Sciatic nerve (tissue), 2 donors: ENCODE measurements around the gene BCAS3. TPM values are rescaled to one million over a fixed set of nuclear protein-coding genes. Genes with fewer than 3 reads are reported as not detected.
"Not testable (repeated sequence)": the region's sequence is repeated elsewhere in the genome, so short reads cannot be mapped to it uniquely, and the experiment has no call there.

Experiments
- ATAC-seq: fragments of 200-7000 bp; cut with Tn5 transposase; one replicate; pipeline ENCODE4 v1.9.1; 2020; ENCODE audit warnings: mild to moderate bottlenecking, moderate library complexity
- DNase-seq: peaks from one replicate; pipeline ENCODE4 v3.0.0-alpha.2; 2020; ENCODE audit warnings: low spot score
- intact Hi-C: fragments of 100-400 bp; cut with DNase I; formaldehyde crosslinking; loops from one replicate; pipeline ENCODE4 v1.14.2; 2022
- total RNA-seq: library from RNA; stranded (reverse); fragmentation: NEBNext Ultra II Directional; extraction: Animal tissue kit (Norgen Biotek cat#: 25700); gene quantifications from one replicate; pipeline ENCODE4 v1.2.1, GENCODE V29; 2021
- donor health status: DM: no; HTN: no; CAD: no.
- donor health status: DM: no; HTN: no; CAD: no.

BCAS3 gene
- total RNA-seq, 1 donor from 2014 or later, result 42.5 TPM

GRCh38 chr17:60825351-60825750 lies 147.7 kb downstream of the BCAS3 start:
- intact Hi-C loops, result no loop called here
- DNase-seq, result no peak
- ATAC-seq, result no peak

GRCh38 chr17:60827943-60828342 lies 150.3 kb downstream of the BCAS3 start:
- ATAC-seq (no peak), DNase-seq (no peak)
- intact Hi-C loops, result no loop called here

- no peak for DNase-seq
- peak; percentile 51 for ATAC-seq
- intact Hi-C loops, result no loop called here
Observed at GRCh38 chr17:60832151-60832585, 154.5 kb downstream of the BCAS3 start.

GRCh38 chr17:60832631-60833030 lies 155.0 kb downstream of the BCAS3 start:
- intact Hi-C loops, result no loop called here
- no peak for DNase-seq
- no peak for ATAC-seq

GRCh38 chr17:60840456-60840855 lies 162.8 kb downstream of the BCAS3 start:
- DNase-seq (no peak), ATAC-seq (no peak)
- intact Hi-C loops, result no loop called here

- ATAC-seq (no peak), DNase-seq (no peak)
- intact Hi-C loops, result no loop called here
Observed at GRCh38 chr17:60845012-60845411, 167.4 kb downstream of the BCAS3 start.

- DNase-seq, result no peak
- intact Hi-C loops, result no loop called here
- ATAC-seq, result no peak
Observed at GRCh38 chr17:60846175-60846574, 168.5 kb downstream of the BCAS3 start.

GRCh38 chr17:60851181-60851580 lies 173.5 kb downstream of the BCAS3 start:
- intact Hi-C loops, result no loop called here
- ATAC-seq, result no peak

GRCh38 chr17:60857556-60858080 lies 180.0 kb downstream of the BCAS3 start:
- DNase-seq, result no peak
- no peak for ATAC-seq
- intact Hi-C loops, result no loop called here

More at GRCh38 chr17:60851181-60851580, 173.5 kb downstream of the BCAS3 start:
- no peak for DNase-seq

GRCh38 chr17:60862482-60862881 lies 184.8 kb downstream of the BCAS3 start:
- intact Hi-C loops, result no loop called here
- DNase-seq, result no peak
- ATAC-seq, result no peak

- DNase-seq (no peak), ATAC-seq (no peak)
- intact Hi-C loops, result no loop called here
Observed at GRCh38 chr17:60863892-60864707, 186.4 kb downstream of the BCAS3 start.

GRCh38 chr17:60864708-60865005 lies 187.0 kb downstream of the BCAS3 start:
- DNase-seq, result no peak
- intact Hi-C loops, result no loop called here
- no peak for ATAC-seq

GRCh38 chr17:60874772-60875171 lies 197.1 kb downstream of the BCAS3 start:
- ATAC-seq (no peak), DNase-seq (no peak)
- intact Hi-C loops, result no loop called here

GRCh38 chr17:60886731-60887613 lies 209.3 kb downstream of the BCAS3 start:
- intact Hi-C loops, DNase-seq, ATAC-seq: not testable (repeated sequence)

- ATAC-seq, result no peak
- intact Hi-C loops, result no loop called here
- DNase-seq, result no peak
Observed at GRCh38 chr17:60887614-60888028, 210.0 kb downstream of the BCAS3 start.

GRCh38 chr17:60888812-60889709 lies 211.4 kb downstream of the BCAS3 start:
- ATAC-seq, result no peak
- intact Hi-C loops, result no loop called here
- no peak for DNase-seq

- DNase-seq, result no peak
- no peak for ATAC-seq
- intact Hi-C loops, result no loop called here
Observed at GRCh38 chr17:60891149-60891548, 213.5 kb downstream of the BCAS3 start.

- intact Hi-C loops, result no loop called here
- no peak for ATAC-seq
Observed at GRCh38 chr17:60893475-60893874, 215.8 kb downstream of the BCAS3 start.

GRCh38 chr17:60896996-60897395 lies 219.3 kb downstream of the BCAS3 start:
- ATAC-seq (no peak), DNase-seq (no peak)
- intact Hi-C loops, result no loop called here

More at GRCh38 chr17:60893475-60893874, 215.8 kb downstream of the BCAS3 start:
- no peak for DNase-seq
